Mammary epithelial cell (primary cell): ENCODE results near the gene KIF15.

ENCODE experiments used
- EZH2 ChIP-seq: IDR thresholded peaks from 2 replicates; pipeline ENCODE4 v1.6.1; 2012; ENCODE audit warnings: low read length, inconsistent platforms, borderline replicate concordance
- TF ChIP-seq, protein P1 (sequence below), 2 donors: IDR thresholded peaks in 1 of 2; conservative IDR thresholded peaks in 1 of 2; 2 replicates each; pipeline ENCODE4 v1.5.1; 2011 to 2012; ENCODE audit warnings: inconsistent platforms in 2 of 2, low read length in 2 of 2, mild to moderate bottlenecking in 2 of 2, control low read depth in 1 of 2, low read depth in 1 of 2; ENCODE audit not compliant: insufficient read depth in 1 of 2; ENCODE audit errors: extremely low read depth in 1 of 2

DNA sequence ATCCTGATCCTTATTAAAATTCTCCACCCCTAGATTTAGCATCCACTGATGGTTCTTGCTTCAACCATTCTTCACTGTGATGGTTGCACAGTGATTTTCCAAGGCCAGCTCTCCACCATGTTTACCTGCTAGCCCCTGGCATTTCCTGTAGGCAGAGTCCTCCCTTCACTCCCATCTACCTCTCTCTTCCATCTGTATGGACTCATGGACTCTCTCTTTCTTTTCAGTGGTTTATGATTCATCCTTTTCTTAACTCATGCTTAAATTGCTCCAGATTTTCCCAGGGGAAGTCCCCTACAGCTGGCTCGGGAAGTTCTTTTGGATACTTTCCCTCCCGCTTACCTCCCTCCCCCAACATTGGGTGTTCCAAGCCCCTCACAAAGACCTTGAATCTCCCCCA is 131.5 kb downstream of the KIF15 start:
- TF ChIP-seq, protein P1, sequence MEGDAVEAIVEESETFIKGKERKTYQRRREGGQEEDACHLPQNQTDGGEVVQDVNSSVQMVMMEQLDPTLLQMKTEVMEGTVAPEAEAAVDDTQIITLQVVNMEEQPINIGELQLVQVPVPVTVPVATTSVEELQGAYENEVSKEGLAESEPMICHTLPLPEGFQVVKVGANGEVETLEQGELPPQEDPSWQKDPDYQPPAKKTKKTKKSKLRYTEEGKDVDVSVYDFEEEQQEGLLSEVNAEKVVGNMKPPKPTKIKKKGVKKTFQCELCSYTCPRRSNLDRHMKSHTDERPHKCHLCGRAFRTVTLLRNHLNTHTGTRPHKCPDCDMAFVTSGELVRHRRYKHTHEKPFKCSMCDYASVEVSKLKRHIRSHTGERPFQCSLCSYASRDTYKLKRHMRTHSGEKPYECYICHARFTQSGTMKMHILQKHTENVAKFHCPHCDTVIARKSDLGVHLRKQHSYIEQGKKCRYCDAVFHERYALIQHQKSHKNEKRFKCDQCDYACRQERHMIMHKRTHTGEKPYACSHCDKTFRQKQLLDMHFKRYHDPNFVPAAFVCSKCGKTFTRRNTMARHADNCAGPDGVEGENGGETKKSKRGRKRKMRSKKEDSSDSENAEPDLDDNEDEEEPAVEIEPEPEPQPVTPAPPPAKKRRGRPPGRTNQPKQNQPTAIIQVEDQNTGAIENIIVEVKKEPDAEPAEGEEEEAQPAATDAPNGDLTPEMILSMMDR (conservative IDR thresholded peaks at IDR 0.05 in 1 of 2, IDR thresholded peaks at IDR 0.05 in 1 of 2; ENCODE audit: extremely low read depth in 1 of 2, insufficient read depth in 1 of 2, low read depth in 1 of 2, low read length in 2 of 2): no peak
- no peak for TF ChIP-seq EZH2
